Amniotic epithelial cell (primary cell): ENCODE results near the gene TRIM42.

Source experiments
- DNase-seq: peaks from one replicate; pipeline ENCODE4 v3.0.0-alpha.2; 2010; ENCODE audit warnings: low read depth

The TRIM42 gene

DNA sequence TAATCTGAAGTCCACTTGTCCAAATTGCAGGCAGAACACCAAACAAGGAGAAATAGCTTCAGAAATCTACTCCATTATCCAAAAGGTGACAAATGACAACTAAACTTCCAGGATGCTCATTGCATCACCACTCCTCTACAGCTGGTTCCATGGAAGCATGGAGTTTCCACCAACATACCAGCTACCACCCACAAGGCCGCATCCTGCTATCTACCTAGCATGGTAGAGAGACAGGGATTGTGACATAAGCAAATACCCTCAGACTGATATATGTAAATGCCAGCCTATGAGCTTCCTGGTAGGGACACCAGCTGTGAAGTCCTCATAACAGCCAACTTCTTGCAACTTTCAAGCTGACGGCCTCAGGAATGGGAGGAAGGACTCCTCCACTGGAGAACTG, at the start of gene TRIM42:
Gene TRIM42, plus strand, starts transcription at position 301 of the 400 bp plus-strand sequence. CDS start 166 bp downstream, outside the sequence.
- DNase-seq = no peak

GRCh38 chr3:140628606-140629005, 49.3 kb upstream of the TRIM42 start:
- DNase-seq = no peak

GRCh38 chr3:140629357-140630137, 48.3 kb upstream of the TRIM42 start:
- peak; percentile 76 for DNase-seq

DNA sequence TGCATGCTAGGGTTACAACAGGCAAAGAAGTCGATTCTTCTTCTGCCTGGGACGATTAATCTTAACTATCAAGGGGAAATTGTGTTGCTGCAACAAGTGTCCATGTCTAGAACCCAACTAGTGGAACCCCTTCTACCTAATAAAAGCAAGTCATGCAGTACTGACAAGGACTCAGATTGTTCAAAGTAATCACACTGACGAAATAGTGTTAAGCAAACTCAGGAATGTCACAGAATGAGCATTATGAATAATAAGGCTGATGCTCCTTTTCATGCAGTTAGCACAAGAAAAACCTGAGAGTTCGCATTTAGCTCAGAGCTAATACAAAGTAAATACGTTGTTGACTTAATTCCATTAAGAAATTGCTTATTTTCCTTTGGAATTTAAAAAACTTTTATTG, 47.5 kb upstream of the TRIM42 start:
- DNase-seq = peak; percentile 22

DNA sequence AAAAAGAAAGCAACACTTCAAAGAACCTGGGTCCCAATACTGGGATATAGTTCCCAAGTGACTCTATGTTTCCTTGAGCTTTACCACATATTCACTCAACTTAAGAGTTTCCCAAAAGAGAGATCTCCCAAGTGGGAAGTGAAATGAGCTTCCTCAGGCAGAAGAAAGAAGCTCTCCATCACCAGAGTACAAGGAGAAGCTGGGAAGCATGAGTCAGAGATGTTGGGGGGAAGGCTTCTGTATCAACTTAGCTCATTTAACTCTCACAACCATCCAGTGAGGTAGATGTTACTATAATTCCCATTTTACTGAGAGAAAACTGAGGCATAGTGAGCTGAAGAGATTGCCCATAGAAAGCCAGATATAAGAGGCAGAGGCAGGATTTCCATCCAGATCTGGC, 47.0 kb upstream of the TRIM42 start:
- DNase-seq = peak; percentile 1

- DNase-seq = no peak
These were observed 42.6 kb upstream of the TRIM42 start for GRCh38 chr3:140635276-140635675.

DNA sequence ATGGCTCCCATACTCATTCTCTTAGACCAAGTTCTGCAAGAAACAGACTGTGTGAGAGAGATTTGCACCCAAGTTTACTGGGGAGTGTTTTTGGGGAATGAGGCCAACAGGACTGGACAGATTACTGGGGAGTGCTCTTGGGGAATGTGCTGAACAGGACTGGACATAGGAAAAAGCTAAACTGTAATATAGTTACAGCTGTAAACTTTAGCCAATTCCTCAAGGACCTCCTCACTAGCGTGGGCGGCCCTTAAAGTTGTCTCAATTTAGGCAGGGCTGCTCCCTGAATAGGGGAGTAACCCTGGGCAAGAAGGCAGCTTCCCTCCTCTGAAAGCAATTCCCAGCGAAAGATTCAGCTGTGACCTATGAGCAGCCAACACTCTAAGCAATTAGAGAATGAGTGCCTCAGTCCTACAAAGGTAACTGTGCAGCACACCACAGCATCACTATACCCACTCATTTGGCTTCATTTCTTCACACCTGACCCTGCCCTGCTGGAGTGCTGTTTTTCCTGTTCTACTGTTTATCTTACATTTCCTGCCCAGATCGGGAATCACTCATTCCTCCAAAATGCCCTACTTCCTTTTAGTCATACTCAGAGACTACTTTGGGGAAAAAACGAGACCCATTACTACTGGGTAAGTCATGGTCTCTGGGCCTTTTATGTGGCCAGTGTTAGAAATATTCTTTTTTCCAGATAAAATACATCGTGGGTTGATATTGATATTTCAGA, 41.3 kb upstream of the TRIM42 start:
- no peak for DNase-seq

GRCh38 chr3:140651287-140651686, 26.6 kb upstream of the TRIM42 start:
- no peak for DNase-seq

- no peak for DNase-seq
These were observed 22.2 kb upstream of the TRIM42 start for GRCh38 chr3:140655678-140656077.

DNA sequence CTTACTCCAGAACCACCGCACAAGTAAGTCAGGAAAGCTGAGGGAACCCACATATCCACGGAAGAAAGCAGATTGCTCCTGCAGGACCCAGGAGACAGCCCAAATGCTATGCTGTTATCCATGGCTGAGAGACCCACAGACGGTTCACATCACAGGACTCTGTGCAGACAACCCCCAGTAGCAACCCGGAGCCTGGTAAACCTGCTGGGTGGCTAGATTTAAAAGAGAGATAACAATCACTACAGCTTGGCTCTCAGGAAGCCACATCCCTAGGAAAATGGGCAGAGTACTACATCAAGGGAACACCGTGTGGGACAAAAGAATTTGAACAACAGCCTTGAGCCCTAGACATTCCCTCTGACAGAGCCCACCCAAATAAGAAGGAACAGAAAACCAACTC, 13.8 kb upstream of the TRIM42 start:
- no peak for DNase-seq

DNA sequence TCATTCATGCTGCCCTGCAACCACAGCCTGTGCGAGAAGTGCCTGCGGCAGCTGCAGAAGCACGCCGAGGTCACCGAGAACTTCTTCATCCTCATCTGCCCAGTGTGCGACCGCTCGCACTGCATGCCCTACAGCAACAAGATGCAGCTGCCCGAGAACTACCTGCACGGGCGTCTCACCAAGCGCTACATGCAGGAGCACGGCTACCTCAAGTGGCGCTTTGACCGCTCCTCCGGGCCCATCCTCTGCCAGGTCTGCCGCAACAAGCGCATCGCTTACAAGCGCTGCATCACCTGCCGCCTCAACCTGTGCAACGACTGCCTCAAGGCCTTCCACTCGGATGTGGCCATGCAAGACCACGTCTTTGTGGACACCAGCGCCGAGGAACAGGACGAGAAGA, 4.7 kb downstream of the TRIM42 start:
- no peak for DNase-seq

GRCh38 chr3:140686128-140686527, 8.3 kb downstream of the TRIM42 start:
- DNase-seq = no peak

- DNase-seq = no peak
These were observed 9.1 kb downstream of the TRIM42 start for GRCh38 chr3:140686948-140687347.

GRCh38 chr3:140695361-140696061, 17.6 kb downstream of the TRIM42 start:
- no peak for DNase-seq

- DNase-seq = no peak
These were observed 21.8 kb downstream of the TRIM42 start for GRCh38 chr3:140699516-140700231.

GRCh38 chr3:140702281-140702680, 24.4 kb downstream of the TRIM42 start:
- DNase-seq = no peak

- DNase-seq = no peak
These were observed 25.6 kb downstream of the TRIM42 start for GRCh38 chr3:140703496-140703895.

DNA sequence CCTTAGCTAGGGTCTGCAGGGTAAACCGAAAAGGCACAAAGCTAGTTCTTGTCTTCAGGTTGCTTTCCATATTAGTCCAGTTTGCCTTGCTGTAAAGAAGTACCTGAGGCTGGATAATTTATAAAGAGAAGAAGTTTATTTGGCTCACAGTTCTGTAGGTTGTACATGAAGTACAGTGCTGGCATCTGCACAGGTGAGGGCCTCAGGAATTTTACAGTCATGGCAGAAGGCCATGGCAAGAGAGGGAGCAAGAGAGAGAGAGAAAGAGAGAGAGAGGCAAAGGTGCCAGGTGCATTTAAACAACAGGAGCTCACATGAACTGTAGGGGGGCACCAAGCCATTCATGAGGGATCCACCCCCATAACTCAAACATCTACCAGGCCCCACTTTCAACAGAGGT, 26.9 kb downstream of the TRIM42 start:
- DNase-seq = no peak

DNA sequence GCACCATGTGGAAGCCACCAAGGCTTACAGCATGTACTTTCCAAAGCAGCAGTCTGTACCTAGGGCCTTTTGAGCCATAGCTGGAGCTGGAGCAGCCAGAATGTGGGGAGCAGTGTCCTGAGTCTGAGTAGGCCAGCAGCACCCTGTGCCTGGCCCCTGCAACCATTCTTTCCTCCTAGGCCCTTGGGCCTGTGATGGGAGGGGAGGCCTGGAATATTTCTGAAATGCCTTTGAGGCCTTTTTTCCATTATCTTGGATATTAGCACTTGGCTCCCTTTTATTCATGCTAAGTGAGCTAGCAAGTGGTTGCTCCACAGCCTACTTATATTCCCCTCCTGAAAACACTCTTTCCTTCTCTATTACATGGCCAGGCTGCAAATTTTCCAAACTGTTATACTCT, 28.1 kb downstream of the TRIM42 start:
- DNase-seq = no peak

GRCh38 chr3:140706360-140706759, 28.5 kb downstream of the TRIM42 start:
- DNase-seq = no peak

DNA sequence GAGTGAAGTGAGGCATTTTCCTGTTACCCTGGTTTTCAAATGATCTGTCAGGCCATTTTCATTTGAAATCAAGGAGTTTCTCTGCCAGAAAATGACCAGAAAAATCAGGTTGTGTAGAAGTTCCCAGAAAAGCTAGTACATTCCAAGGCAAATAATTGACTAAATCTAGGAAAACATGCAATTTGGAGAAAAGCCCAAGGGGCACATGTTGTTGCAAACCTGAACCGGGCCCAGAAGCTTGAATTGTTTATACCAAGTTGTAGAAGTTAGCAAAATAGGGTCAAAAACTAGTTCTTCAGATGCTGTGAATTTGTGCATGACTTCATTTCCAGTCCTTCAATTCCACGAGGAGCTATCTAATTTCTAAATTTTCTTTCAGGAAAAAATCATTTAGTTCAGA, 31.0 kb downstream of the TRIM42 start:
- DNase-seq = no peak

DNA sequence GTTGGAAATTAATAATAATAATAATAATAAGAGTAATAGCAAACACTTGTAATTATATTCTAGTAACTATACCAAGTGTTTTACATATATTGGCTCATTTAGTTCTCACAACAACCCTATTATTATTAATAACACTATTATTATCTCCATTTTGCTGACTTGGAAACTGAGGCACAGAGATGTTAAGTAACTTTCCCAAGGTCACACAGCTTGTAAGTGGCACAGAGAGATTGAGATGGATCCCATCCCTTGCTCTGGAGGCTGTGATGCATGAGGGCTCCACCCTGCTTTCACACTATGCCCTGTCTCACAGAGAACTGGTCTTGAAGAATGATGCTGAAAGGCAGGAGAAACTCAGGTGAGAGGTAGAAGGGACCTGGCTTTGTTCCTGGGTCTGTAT, 31.9 kb downstream of the TRIM42 start:
- no peak for DNase-seq
